ENCODE results near the gene MTF2.
"Not testable (repeated sequence)": the region's sequence is repeated elsewhere in the genome, so short reads cannot be mapped to it uniquely, and the experiment has no call there.

The MTF2 gene

DNA sequence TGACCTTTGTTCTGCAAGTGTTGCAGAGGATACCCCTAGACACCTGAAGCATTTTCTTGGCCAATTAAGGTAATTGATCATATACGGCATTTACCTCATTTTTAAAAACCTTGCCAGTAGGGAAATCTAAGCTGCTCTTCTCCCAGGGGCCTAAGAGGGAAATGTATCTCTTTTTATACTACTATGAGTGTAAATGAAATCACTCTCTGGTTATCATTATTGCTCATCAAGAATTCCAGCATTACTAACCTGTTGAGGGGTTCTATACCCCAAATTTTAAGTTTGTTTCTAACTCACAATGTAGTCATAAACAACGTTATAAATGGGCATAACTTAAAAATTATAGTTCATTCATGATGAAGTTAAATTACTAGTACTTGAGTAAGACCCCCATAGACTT is 73.8 kb downstream of the MTF2 start:
- no peak overlapping the region for H3K4me3 ChIP-seq
- DNase-seq (ENCODE audit: low read depth, low spot score), result no peak
- no peak overlapping the region for H3K9ac ChIP-seq (ENCODE audit: insufficient read length)
- H3K9me3 ChIP-seq (ENCODE audit: low read depth, low read length), result no peaks in the 10 kb centered on the region
- H3K36me3 ChIP-seq (ENCODE audit: insufficient read depth, low read length), result peaks cover 38% of the 10 kb centered on the region
- no peak overlapping the region for H3K27ac ChIP-seq
- TF ChIP-seq EZH2 (IDR thresholded peaks at IDR 0.05), result no peak
- TF ChIP-seq FOXP2 (optimal IDR thresholded peaks at IDR 0.05; ENCODE audit: control extremely low read depth, extremely low read length, insufficient read depth), result no peak
- TF ChIP-seq POLR2AphosphoS5 (IDR thresholded peaks at IDR 0.05; ENCODE audit: borderline replicate concordance, low read depth, low read length), result no peak

DNA sequence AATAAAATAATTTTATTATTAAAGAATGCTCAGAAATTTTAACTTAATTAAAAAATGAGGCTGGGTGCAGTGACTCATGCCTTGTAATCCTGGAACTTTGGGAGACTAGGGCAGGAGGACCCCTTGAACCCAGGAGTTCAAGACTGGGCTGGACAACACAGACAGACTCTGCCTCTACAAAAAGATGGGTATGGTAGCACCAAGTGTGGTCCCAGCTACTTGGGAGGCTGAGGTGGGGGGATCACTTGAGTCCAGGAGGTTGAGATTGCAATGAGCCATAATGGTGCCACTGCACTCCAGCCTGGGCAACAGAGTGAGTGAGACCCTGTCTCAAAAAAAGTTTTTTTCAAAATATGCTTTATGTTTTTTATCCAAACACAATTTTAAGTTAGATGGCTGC is 75.8 kb downstream of the MTF2 start:
- DNase-seq (ENCODE audit: low read depth, low spot score), result no peak
- no peaks in the 10 kb centered on the region for H3K9me3 ChIP-seq (ENCODE audit: low read depth, low read length)
- no peak overlapping the region for H3K9ac ChIP-seq (ENCODE audit: insufficient read length)
- H3K36me3 ChIP-seq (ENCODE audit: insufficient read depth, low read length), result peaks cover 36% of the 10 kb centered on the region
- TF ChIP-seq FOXP2 (optimal IDR thresholded peaks at IDR 0.05; ENCODE audit: control extremely low read depth, extremely low read length, insufficient read depth) (no peak), EZH2 (IDR thresholded peaks at IDR 0.05) (no peak), POLR2AphosphoS5 (IDR thresholded peaks at IDR 0.05; ENCODE audit: borderline replicate concordance, low read depth, low read length) (no peak)
- H3K4me3 ChIP-seq, result no peak overlapping the region
- H3K27ac ChIP-seq, result no peak overlapping the region

DNA sequence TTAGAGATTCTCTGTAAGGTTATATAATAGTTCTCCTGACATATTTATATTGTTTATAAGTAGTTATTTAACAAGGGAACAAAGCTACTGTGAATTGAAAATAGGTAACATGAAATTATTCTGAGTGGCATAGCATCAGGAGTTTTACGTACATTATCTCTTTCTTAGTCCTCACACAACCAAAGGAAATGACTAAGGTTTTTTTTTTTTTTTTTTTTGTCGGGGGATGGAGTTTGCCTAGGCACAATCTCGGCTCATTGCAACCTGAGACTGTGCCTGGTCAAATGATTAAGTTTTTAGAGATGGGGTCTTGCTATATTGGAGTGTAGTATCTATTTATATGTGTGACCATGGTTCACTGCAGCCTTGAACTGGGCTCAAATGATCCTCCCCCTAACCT is 76.3 kb downstream of the MTF2 start:
- H3K36me3 ChIP-seq (ENCODE audit: insufficient read depth, low read length), result peaks cover 36% of the 10 kb centered on the region

DNA sequence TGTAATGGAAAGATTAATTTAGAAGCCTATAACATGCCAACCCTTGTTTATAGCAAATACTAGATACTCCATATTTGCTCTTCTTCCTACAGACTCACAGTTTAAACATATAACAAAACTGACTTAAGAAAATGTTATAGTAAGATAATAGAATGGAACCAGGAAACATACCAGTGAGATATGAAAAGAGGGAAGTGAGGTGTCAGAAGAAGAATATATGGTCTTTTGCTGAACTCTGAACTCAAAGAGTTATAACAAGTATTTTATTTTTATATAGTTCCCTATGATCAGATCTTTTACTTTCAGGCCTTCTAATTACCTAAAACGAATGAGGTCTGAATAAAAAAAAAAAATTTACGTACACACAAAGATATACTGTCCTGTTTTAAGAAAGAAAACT is 80.3 kb downstream of the MTF2 start:
- Histone ChIP-seq H3K9me3 (ENCODE audit: low read depth, low read length) (no peaks in the 10 kb centered on the region), H3K9ac (ENCODE audit: insufficient read length) (no peak overlapping the region), H3K4me3 (no peak overlapping the region), H3K27ac (no peak overlapping the region), H3K36me3 (ENCODE audit: insufficient read depth, low read length) (peaks cover 24% of the 10 kb centered on the region)
- TF ChIP-seq POLR2AphosphoS5 (IDR thresholded peaks at IDR 0.05; ENCODE audit: borderline replicate concordance, low read depth, low read length), result no peak
- TF ChIP-seq EZH2 (IDR thresholded peaks at IDR 0.05), result no peak
- TF ChIP-seq FOXP2 (optimal IDR thresholded peaks at IDR 0.05; ENCODE audit: control extremely low read depth, extremely low read length, insufficient read depth), result no peak
- no peak for DNase-seq (ENCODE audit: low read depth, low spot score)

More for the DNA sequence above, 76.3 kb downstream of the MTF2 start:
- DNase-seq (ENCODE audit: low read depth, low spot score), result no peak
- TF ChIP-seq POLR2AphosphoS5 (IDR thresholded peaks at IDR 0.05; ENCODE audit: borderline replicate concordance, low read depth, low read length) (no peak), FOXP2 (optimal IDR thresholded peaks at IDR 0.05; ENCODE audit: control extremely low read depth, extremely low read length, insufficient read depth) (no peak), EZH2 (IDR thresholded peaks at IDR 0.05) (no peak)
- H3K27ac ChIP-seq, result no peak overlapping the region
- H3K4me3 ChIP-seq, result no peak overlapping the region
- H3K9ac ChIP-seq (ENCODE audit: insufficient read length), result no peak overlapping the region
- no peaks in the 10 kb centered on the region for H3K9me3 ChIP-seq (ENCODE audit: low read depth, low read length)

DNA sequence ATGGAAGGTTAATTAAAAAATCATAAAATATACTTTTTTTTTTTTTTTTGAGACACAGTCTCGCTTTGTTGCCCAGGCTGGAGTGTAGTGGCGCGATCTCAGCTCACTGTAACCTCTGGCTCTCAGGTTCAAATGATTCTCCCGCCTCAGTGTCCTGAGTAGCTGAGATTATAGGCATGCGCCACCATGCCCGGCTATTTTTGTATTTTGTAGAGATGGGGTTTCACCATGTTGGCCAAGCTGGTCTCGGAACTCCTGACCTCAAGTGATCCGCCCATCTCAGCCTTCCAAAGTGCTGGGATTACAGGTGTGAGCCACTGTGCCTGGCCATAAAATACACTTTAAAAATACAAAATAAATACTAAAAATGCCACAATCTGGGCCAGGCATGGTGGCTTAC is 84.2 kb downstream of the MTF2 start:
- not testable (repeated sequence) for H3K9ac ChIP-seq (ENCODE audit: insufficient read length); H3K27ac ChIP-seq; H3K9me3 ChIP-seq (ENCODE audit: low read depth, low read length); H3K36me3 ChIP-seq (ENCODE audit: insufficient read depth, low read length); H3K4me3 ChIP-seq; DNase-seq (ENCODE audit: low read depth, low spot score)

DNA sequence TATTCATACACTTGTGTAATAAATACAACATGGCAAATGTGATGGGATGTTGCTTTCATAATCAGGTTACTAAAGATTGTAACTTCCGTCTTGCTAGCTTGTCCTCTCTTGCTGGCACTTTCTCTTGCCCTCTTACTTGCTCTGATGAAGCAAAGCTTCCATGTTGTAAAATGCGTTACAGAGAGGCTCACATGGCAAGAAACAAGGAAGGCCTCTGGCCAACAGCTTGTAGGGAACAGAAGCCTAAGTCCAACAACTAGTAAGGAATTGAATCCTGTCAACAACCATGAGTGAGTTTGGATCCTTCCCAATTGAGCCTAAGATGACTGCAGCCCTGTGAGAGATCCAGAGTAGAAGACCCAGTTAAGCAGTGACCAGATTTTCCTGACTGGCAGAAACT is 85.7 kb downstream of the MTF2 start:
- no peak for DNase-seq (ENCODE audit: low read depth, low spot score)
- Histone ChIP-seq H3K27ac (no peak overlapping the region), H3K9me3 (ENCODE audit: low read depth, low read length) (no peaks in the 10 kb centered on the region), H3K36me3 (ENCODE audit: insufficient read depth, low read length) (no peaks in the 10 kb centered on the region), H3K9ac (ENCODE audit: insufficient read length) (no peak overlapping the region), H3K4me3 (no peak overlapping the region)
- TF ChIP-seq POLR2AphosphoS5 (IDR thresholded peaks at IDR 0.05; ENCODE audit: borderline replicate concordance, low read depth, low read length) (no peak), EZH2 (IDR thresholded peaks at IDR 0.05) (no peak), FOXP2 (optimal IDR thresholded peaks at IDR 0.05; ENCODE audit: control extremely low read depth, extremely low read length, insufficient read depth) (no peak)

DNA sequence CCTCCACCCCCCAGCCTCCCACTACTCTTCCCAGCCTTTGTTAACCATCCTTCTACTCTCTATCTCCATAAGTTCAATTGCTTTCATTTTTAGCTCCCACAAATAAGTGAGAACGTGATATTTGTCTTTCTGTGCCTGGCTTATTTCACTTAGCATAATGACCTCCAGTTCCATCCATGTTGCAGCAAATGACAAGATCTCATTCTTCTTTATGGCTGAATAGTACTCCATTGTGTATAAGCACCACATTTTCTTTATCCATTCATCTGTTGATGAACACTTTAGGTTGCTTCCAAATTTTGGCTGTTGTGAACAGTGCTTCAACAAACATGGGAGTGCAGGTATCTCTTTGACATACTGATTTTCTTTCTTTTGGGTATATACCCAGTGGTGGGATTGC is 86.8 kb downstream of the MTF2 start:
- not testable (repeated sequence) for H3K9me3 ChIP-seq (ENCODE audit: low read depth, low read length); H3K27ac ChIP-seq; H3K36me3 ChIP-seq (ENCODE audit: insufficient read depth, low read length); H3K4me3 ChIP-seq; DNase-seq (ENCODE audit: low read depth, low spot score); H3K9ac ChIP-seq (ENCODE audit: insufficient read length)

DNA sequence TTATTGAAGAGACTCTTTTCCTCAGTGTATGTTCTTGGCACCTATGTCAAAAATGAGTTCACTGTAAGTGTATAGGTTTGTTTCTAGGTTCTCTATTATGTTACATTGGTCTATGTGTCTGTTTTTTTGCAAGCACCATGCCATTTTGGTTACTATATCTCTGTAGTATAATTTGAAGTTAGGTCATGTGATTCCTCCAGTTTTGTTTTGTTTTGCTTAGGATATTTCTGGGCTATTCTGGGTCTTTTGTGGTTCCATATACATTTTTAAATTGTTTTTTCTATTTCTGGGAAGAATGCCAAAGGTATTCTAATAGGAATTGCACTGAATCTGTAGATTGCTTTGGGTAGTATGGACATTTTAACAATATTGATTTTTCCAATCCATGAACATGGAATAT is 87.9 kb downstream of the MTF2 start:
- Histone ChIP-seq H3K9me3 (ENCODE audit: low read depth, low read length) (no peaks in the 10 kb centered on the region), H3K27ac (no peak overlapping the region), H3K4me3 (no peak overlapping the region), H3K36me3 (ENCODE audit: insufficient read depth, low read length) (no peaks in the 10 kb centered on the region), H3K9ac (ENCODE audit: insufficient read length) (no peak overlapping the region)
- DNase-seq (ENCODE audit: low read depth, low spot score), result no peak
- TF ChIP-seq EZH2 (IDR thresholded peaks at IDR 0.05), result no peak
- no peak for TF ChIP-seq FOXP2 (optimal IDR thresholded peaks at IDR 0.05; ENCODE audit: control extremely low read depth, extremely low read length, insufficient read depth)
- no peak for TF ChIP-seq POLR2AphosphoS5 (IDR thresholded peaks at IDR 0.05; ENCODE audit: borderline replicate concordance, low read depth, low read length)

DNA sequence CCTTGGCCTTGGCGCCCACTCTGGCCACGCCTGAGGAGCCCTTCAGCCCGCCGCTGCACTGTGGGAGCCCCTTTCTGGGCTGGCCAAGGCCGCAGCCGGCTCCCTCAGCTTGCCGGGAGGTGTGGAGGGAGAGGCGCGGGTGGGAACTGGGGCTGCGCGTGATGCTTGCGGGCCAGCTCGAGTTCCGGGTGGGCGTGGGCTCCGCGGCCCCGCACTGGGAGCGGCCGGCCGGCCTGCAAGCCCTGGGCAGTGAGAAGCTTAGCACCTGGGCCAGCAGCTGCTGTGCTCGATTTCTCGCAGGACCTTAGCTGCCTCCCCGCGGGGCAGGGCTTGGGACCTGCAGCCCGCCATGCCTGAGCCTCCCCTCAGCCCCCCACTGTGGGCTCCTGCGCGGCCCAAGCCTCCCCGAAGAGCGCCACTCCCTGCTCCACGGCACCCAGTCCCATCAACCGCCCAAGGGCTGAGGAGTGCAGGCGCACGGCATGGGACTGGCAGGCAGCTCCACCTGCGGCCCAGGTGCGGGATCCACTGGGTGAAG is 91.1 kb downstream of the MTF2 start:
- not testable (repeated sequence) for H3K36me3 ChIP-seq (ENCODE audit: insufficient read depth, low read length); H3K9me3 ChIP-seq (ENCODE audit: low read depth, low read length); H3K9ac ChIP-seq (ENCODE audit: insufficient read length); H3K4me3 ChIP-seq; DNase-seq (ENCODE audit: low read depth, low spot score); H3K27ac ChIP-seq
